HG02938 (cell line): ENCODE measurements around the gene ANXA3.
"Not testable (repeated sequence)": the region's sequence is repeated elsewhere in the genome, so short reads cannot be mapped to it uniquely, and the experiment has no call there.

Experiments
- ATAC-seq: cut with Tn5 transposase; IDR thresholded peaks from one replicate; pipeline ENCODE4 v1.9.1; 2021; ENCODE audit warnings: mild to moderate bottlenecking, moderate library complexity; ENCODE audit not compliant: unreplicated experiment

ANXA3 gene

DNA sequence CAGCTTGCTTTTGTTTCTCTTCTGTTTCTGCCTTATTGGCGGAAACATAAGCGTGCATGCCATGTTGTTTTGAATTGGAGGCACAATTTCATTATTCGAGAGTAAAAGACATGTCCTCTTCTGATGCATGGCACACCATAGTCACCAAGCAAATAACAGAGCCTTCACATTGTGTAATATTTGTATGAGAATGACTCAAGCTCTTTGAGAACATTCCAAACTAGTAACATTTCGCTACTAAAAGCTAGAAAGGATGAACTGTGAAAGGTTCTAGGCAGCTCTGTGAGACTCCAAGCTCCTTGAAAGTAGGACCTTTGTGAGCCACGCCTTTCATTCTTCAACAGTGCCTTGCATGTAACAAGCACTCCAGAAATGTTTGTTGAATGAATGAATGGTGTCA, 9.2 kb upstream of the ANXA3 start:
- ATAC-seq: no peak

DNA sequence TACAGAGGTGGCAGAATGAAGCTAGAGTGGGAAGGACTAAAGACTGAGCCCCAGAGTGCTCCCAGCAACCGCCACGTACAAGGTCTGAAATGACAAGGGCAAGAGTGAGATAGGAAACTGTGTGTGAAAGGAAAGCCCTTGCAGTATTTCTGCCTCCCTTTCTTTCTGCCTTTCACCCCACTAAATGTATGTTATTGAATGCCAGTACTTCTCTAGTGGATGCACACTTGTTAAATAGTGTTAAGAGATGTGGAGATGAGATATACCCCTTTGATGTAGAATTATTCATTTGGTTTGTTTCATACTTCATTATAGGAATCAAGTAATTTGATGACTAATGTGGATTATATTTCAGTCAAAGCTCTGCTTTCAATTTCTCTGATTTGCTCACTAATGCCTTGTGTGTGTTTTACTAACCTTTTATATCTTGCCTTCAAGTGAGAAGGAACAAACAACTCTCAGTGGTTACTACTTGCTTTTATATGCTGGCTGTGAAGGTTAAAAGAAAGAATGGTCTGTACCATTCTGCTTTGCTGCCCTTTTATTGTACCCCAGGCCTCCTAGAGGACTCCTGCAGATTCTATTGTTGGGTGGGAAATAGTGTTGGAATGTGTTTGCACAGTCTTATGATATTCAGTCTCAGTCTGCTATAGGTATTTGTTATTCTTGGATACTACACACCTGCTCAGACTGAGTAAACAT, 8.0 kb upstream of the ANXA3 start:
- ATAC-seq: no peak

DNA sequence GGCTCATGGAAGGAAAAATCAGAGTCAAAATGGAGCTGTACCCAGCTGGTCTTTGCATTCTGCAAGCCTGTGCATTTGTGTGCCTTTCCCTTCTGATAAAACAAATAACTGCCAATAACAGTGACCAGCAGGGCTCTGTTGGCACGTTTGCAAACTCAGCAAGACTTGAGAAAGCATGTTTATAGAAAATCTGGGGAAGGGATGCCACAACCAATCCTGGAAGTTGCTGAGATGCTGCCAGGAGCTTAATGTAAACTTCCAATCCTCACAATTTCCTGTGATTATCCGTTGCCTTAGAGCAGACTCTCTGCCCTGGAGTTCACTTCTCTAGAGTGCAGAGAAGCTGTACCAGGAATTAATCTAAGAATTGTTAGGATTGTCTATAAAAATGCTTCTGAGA, 6.9 kb upstream of the ANXA3 start:
- no peak for ATAC-seq

DNA sequence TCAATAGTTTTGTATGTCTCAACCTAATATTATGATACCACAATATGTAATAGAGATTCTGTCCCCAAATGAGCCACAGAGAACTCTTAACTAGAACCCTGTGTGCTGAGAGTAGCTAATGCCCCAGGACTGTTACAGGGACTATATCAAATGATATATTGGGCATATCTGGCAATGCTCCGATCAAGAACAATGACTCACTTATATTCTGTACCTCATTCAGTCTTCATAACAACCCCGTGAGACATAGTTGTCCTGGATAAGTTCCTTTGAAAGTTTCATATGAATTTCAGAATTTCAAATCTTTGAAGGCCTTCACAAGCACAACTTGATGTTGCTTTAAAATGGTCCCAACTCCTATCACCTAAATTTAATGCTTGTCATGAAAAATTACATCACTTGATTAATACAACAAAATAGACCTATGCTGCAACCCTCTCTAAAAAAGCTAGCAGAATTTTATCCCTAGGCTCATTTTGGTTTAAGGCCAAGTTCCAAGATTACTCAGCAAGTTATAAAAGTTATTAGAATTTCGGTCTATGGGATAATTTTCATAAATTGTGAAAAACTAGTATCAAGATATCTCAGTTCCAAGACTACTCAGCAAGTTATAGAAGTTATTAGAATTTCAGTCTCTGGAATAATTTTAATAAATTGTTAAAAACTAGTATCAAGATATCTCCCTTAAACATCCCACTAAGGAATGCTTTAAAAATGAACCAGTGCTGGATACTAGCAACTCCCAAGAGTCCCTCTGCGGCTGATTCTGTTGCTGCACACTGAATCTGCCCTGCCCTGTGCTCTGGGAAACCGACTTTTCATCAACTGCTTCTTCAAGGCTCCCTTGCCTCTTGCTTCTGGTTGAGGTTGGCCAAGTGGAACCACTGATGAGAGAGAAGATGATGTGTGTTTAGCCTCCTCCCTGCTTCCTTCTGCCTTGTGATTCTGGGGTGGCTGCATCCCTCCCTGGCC, 6.0 kb upstream of the ANXA3 start:
- no peak for ATAC-seq

DNA sequence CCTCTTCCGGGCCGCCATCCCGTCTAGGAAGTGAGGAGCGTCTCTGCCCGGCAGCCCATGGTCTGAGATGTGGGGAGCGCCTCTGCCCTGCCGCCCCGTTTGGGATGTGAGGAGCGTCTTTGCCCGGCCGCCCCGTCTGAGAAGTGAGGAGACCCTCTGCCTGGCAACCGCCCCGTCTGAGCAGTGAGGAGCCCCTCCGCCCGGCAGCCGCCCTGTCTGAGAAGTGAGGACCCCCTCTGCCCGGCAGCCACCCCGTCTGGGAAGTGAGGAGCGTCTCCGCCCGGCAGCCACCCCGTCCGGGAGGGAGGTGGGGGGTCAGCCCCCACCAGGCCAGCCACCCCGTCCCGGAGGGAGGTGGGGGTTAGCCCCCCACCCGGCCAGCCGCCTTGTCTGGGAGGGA, 3.7 kb upstream of the ANXA3 start:
- not testable (repeated sequence) for ATAC-seq

DNA sequence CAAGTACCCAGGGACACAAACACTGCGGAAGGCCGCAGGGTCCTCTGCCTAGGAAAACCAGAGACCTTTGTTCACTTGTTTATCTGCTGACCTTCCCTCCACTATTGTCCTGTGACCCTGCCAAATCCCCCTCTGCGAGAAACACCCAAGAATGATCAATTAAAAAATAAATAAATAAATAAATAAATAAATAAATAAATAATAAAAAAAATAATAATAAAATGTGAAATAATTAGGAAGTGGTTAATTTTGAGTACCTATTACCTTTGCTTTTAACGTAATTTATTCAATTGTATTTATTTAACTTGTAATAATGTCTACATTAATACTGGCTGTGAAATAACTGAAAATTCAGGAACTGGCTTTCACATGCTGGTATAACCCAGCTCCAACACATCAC, 2.7 kb upstream of the ANXA3 start:
- ATAC-seq: not testable (repeated sequence)

DNA sequence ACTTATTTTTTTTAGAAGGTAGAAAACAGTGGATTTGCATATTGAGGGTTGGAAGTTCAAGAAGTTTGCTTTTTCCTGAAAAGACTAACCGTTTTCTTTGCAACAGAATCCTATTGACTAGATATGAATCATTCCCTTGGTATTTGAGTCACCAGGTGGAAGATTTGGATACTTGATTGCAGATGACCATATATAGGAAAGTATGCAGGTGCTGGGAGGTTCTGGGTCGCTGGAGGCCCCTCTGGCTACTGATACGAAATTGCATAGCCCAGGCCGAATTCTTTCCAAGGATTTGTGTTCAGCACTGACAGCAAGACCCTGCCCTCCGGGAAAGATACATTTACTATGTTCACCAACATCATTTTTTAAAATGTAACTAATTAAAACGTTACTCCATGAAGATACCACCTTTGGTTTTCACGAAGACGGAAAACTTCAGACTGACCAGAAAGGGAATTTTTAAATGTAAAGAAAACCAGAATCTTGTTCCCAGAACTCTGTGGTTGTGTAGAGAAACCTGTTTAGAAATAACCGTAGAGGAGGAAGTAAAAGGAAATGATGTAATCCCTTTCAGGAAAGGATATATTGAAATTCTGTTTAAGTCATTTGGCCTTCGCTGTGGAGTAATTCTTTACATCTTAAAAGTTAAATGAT, 946 bp downstream of the ANXA3 start:
- ATAC-seq: no peak

DNA sequence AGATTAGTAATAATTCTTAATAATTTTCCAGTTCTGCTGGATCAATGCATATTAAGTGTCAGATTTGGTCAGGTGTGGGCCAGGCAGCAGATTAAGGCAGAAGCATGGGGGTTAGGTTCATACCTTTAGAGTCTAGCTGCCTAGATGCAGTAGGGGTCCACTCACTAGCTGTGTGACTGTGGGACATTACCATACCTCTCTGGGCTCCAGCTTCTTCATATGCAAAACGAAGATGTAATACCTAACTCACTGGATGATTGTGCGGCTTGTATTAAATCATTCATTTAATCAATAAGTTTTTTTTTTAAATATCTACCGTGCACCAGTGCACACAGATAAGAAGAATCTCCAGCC, 1.4 kb downstream of the ANXA3 start:
- no peak for ATAC-seq

DNA sequence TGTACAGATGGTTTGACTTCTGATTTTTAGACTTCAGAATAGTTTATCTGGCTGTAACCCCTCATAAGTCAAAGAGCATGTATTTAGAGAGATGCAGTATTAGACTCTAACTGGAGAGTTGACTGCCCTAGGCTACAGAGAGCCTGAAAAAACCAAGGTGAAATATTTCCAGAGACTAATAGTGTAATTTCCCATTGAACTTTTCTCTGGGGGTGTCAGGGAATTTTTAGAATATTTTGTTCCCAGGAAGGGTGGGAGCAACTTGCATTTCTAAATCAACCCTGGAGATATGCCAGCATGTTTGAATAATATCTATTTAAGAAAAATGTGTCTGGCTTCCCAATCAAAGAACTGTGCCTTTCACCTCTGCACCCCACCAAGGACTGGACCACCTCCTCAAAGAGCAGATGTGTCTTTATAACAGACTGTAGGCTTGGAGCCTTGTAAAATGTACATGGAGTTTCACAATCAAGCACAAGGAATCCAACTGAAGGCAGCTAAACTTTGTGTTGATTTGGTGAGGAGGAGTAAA, 2.0 kb downstream of the ANXA3 start:
- no peak for ATAC-seq

DNA sequence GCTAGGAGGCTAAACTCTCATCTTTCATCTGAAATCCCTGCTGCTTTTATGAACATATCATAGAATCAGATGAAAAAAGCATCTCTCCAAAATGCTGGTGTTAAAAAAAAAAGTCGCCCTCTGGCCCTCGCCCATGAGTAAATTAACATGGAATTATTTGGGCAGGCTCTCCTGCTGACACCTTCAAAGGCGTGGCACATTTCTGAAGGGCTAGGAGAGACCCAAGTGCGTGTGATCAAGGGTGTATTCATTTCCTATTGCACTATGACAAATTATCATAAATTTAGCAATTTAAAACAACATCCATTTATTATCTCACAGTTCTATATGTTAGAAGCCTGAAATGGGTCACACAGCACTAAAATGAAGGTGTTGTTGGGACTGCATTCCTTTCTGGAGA, 5.1 kb downstream of the ANXA3 start:
- ATAC-seq: no peak

DNA sequence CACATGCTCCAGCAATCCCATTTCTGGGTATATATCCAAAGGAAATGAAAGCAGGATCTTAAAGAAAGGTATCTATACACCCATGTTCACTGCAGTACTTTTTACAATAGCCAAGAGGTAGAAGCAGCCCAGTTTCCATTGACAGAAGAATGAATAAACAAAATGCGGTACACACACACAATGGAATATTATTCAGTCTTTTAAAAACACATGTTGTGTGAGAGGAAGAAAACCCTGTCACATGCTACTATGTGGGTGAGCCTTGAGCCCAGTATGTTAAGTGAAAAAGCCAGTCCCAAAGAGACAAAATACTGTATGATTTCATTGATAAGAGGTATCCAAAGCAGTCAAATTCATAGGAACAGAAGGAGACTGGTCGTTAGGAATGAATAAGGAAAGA, 6.3 kb downstream of the ANXA3 start:
- no peak for ATAC-seq

DNA sequence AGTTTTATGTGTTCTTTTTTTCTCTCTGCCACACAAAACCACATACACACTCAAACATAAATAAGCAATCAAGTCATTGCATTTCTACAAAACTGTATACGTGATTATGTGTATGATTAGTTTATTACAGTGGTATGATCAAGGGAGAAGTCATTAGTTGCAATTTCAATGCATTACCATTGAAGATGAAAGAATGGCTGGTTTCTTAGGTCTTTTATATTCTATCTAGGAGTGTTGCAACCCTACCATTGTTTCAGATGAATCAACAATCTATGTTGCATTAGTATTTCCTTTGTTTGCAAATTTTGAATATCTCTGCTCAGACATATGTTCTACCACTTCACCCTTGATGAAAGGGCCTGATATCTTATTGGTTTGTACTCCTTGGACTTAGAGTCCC, 6.8 kb downstream of the ANXA3 start:
- no peak for ATAC-seq

DNA sequence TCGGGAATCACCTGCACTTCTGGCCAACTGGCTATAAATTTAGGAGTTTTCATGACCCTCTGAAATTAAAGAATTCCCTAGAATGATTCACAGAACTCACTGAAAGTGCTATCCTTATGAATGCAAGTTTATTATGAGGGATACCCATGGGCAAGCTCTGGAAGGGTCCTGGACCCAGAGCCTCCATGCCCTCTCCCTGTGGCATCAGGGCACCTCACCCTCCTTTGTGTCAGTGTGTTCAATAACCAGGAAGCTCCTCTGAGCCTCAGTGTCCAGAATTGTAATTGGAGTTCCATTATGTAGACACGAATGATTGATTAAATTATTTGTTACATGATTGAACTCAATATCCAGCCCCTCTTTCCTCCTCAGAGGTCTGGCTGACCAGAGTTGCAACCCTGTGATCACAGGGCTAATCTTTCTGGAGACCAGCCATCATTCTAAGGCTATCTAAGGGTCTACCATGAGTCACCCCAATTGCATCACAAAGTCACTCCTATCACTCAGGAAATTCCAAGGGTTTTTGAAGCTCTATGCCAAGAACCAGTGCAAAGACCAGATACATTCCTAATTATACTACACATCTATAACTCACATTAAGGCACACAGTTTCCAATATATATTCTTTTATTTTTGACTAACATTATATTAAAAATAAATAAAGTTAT, 8.9 kb downstream of the ANXA3 start:
- ATAC-seq: no peak

DNA sequence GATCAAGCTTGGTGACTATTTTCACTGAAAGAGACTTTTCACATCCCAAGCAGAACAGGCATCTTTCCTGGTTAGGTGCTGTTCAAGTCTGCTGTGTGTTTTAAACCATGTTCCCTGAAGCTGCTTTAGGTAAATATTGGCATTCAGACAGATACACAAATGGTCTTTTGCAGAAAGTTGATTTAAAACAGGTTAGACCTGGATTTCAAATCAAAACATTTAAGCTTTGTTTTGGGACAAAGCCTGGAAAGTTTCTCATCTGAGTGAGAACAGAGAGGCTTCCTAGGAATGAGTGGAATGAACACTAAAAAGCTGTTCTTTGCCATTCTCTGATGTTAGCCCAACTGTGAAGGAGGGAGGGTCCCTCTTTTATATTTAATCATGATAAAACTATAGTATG, 10.1 kb downstream of the ANXA3 start:
- no peak for ATAC-seq

DNA sequence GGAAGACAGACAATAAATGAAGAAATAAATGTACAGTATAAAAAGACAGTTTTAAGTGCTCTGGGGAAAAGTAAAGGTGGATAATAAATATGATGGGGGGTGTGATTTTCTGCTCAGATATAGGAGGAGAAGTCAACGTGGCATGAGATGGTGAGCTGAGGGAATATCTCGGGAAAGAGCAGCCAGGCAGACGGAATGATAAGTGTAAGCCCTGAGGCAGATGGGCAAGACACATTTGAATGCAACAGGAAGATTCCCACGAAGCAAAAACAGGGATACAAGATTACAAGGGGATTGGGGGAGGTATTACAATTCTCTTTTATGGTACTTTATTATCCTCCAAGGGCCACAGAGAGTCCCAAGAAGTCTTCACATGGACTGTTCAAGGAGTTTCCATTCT, 11.1 kb downstream of the ANXA3 start:
- no peak for ATAC-seq

DNA sequence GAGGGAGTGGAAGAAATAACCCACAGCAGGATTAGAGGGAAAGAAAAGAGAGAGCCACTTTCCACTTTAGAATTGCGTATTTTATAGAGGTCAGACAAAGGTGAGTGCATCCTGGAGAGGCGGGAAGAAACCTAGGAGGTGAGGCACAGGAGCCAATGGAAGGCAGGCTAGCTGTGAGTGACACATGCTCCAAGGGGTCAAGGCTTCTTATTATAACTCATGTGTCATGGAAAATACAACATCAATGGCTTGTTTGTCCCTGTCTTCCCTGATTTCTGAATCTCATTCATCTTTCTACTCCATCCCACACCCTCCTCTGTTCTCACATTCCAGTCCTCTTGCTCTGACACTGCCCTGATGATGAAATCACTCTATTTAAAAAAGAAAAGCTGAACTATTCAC, 14.4 kb downstream of the ANXA3 start:
- ATAC-seq: no peak

DNA sequence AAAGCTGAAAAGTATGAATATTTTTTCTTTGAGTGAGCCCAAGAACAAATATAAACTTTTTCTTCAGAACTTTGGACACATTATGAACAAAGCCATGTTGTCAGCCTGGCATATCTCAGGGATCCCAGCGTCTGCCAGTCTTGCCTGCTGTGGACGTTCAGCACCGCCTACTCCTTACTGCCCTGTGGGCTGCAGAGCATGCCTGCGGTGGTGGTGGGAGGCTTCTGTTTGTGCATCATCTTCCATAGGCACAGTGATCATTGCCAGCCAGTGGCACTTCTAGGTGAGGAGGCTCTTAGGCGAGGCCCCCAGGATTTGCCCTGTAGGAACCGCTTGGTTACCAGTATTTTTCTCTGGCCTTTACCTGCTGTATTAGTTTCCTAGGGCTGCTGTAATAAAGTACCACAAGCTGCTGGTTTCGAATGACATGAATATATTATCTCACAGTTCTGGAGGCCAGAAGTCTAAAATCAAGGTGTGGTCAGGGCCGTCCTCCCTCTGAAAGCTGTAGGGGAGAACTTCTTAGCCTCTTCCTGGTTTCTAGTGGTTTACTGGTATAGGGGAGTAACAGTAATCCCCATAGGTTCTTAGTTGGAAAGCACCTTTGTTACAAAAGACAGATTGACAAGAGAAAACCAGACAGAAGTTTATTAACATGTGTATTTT, 15.4 kb downstream of the ANXA3 start:
- ATAC-seq: peak; percentile 79

DNA sequence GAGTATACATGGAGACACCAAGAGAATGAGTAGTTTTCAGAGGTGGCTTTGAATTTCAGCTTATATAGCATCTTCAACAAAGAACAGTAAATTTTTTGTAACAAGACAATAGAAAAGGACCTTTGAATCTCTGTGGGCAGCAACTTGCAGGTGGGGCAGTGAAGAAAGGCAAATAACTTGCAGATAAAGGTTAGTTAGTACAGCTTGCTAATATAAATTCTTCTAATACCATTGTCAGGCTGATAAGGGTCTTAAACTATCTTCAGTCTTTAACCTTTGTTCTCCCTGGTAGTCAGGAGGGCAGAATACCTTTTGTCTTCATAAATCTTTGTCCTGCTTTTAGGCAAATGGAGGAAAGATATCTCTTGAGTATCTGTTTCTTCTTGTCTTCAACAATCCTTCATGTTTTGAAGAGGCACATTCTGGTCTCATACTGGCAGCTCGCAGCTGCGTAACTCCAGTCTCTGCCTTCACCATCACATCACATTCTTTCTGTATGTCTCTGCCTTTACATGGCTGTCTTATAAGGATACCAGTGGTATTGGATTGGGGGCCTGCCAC, 16.0 kb downstream of the ANXA3 start:
- ATAC-seq: no peak

DNA sequence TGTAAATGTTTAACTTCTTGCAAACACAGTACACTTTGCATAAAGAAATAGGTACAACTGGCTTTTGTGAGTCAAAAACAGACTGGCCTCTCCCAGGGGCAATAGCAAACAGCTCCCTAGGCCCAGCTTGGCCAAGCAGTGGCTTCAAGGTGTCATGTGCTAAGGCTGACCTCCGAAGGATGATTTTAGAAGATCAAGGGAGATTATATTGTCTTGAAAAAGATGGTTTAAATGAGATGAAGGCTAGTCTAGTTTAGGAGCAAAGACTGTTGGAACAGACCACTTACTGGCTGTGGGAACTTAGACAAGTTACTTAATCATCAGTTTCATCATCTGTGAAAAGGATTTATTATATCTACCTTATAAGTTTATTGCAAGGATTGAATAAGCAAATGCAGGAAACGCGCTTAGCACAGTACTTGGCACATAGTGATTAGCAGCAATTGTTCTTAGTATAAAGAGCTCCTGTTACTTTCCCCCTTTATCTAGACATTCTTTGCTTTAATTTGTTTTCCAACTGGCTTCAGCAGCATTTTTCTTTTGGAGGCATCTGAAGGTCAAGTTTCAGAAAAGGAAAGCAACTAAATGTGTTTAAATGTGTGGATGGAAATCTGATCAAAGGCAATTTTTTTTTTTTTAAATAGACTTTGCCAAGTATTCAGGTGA, 17.2 kb downstream of the ANXA3 start:
- ATAC-seq: peak; percentile 46
